Measurements from ENCODE around the gene NUMA1. TPM values are rescaled to one million over a fixed set of nuclear protein-coding genes. Genes with fewer than 3 reads are reported as not detected.

The NUMA1 gene
- total RNA-seq, 3 donors from 2014 or later, result 173 to 301 (median 248) TPM

DNA sequence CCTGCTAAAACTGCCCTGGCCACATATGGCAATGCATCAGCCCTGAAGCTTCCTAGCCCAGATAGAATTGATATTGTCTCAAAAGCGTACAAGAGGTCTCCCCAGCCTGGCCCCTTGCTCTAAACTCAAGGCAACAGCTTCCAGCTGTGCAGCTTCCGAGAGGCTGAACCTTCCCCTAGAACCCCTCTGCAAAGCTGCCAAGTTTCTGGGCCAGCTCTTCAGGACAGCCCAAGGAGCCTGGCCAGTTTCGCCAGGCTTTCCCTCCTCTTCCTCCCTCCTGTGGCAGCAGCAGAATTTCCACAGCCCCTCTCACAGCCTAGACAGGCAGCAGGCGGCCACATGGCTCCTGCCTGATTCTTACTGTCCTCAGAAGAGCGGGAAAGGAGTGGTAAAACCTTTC is 34.5 kb downstream of the NUMA1 start:
- intact Hi-C loops (cut with DNase I, micrococcal nuclease), result no loop called here
- Histone ChIP-seq H3K4me1 (ENCODE audit: low read depth) (peaks cover 22% of the 10 kb centered on the region), H3K4me3 (no peak overlapping the region), H3K36me3 (ENCODE audit: low read depth) (no peaks in the 10 kb centered on the region), H3K9me3 (no peaks in the 10 kb centered on the region)
- no peak for DNase-seq
- TF ChIP-seq, protein P1, sequence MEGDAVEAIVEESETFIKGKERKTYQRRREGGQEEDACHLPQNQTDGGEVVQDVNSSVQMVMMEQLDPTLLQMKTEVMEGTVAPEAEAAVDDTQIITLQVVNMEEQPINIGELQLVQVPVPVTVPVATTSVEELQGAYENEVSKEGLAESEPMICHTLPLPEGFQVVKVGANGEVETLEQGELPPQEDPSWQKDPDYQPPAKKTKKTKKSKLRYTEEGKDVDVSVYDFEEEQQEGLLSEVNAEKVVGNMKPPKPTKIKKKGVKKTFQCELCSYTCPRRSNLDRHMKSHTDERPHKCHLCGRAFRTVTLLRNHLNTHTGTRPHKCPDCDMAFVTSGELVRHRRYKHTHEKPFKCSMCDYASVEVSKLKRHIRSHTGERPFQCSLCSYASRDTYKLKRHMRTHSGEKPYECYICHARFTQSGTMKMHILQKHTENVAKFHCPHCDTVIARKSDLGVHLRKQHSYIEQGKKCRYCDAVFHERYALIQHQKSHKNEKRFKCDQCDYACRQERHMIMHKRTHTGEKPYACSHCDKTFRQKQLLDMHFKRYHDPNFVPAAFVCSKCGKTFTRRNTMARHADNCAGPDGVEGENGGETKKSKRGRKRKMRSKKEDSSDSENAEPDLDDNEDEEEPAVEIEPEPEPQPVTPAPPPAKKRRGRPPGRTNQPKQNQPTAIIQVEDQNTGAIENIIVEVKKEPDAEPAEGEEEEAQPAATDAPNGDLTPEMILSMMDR (IDR thresholded peaks at IDR 0.05), result no peak
- no peak for ATAC-seq

DNA sequence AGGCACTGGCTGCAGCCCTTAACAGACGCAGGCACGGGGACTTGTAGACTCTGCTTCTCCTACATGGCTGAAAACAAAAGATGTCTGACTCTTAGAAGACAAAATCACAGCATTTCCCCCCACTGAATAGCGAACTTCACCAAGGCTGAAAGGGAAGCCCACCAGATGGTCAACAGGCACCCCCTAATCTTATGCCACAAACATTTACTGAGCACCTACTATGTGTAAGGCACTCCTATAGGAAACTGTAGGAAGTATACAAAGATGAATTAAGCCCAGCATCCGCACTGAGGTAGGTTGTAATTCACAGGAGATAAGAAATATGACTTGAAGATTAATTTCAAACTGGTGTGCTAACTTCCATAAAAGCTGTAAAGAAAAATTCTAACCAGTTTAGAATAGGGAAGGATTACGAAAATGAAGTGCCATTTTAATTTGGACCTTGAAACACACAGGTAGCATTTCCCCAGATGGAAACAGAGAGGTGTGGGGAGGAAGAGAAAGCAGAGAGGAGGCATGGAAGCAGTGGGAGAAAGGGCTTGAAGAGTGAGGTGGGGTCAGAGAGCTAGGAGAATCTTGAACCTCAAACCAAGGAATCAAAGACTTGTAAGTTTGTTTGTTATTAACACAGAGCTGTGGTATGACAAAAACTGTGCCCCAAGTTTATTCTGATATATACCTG is 38.1 kb downstream of the NUMA1 start:
- Histone ChIP-seq H3K4me3 (peak overlapping the region; percentile 28), H3K9me3 (no peaks in the 10 kb centered on the region), H3K36me3 (ENCODE audit: low read depth) (no peaks in the 10 kb centered on the region), H3K4me1 (ENCODE audit: low read depth) (peaks cover 46% of the 10 kb centered on the region)
- TF ChIP-seq, protein P1 (IDR thresholded peaks at IDR 0.05), result no peak
- DNase-seq (no peak), ATAC-seq (no peak)
- intact Hi-C loops (cut with DNase I, micrococcal nuclease), result no loop called here

DNA sequence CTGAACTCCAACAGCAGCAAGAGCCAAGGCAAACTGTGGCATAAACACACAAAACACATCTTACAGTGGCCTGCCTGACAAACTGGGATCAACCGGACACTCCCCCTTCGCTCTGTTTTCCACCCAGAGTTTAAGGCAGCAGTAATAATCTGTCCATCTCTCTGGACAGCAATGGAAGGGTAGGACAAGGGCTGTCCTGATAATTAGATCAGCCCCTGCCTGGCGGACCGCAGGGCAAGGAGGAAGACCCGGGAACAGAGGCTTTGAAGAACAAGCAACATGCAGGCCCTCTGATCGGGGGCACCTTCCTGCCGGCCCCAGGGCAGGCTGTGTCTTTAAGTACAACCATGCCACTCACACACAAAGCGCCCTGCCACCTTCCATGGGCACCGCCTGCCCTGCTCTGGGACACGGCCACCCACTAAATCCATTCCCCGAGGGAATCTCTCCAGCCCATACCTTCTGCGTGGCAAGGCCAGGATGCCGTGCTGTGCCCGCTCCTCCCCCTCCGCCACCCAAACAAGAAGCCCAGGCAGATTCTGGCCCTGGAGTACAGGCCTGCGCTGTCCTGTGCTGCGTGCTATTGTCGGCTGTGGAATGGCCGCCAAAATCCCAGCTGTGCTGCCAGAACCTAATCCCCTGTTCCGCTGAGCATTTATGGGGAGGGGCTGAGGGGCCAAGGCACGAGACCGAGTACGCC is 38.8 kb downstream of the NUMA1 start:
- DNase-seq, result peak; percentile 77 to 79 (median 78)
- intact Hi-C loops (cut with DNase I, micrococcal nuclease), result no loop called here
- TF ChIP-seq, protein P1 (IDR thresholded peaks at IDR 0.05), result no peak
- no peaks in the 10 kb centered on the region for H3K9me3 ChIP-seq
- H3K4me1 ChIP-seq (ENCODE audit: low read depth), result peaks cover 53% of the 10 kb centered on the region
- no peaks in the 10 kb centered on the region for H3K36me3 ChIP-seq (ENCODE audit: low read depth)
- ATAC-seq, result peak; percentile 61
- peak overlapping the region; percentile 28 for H3K4me3 ChIP-seq

DNA sequence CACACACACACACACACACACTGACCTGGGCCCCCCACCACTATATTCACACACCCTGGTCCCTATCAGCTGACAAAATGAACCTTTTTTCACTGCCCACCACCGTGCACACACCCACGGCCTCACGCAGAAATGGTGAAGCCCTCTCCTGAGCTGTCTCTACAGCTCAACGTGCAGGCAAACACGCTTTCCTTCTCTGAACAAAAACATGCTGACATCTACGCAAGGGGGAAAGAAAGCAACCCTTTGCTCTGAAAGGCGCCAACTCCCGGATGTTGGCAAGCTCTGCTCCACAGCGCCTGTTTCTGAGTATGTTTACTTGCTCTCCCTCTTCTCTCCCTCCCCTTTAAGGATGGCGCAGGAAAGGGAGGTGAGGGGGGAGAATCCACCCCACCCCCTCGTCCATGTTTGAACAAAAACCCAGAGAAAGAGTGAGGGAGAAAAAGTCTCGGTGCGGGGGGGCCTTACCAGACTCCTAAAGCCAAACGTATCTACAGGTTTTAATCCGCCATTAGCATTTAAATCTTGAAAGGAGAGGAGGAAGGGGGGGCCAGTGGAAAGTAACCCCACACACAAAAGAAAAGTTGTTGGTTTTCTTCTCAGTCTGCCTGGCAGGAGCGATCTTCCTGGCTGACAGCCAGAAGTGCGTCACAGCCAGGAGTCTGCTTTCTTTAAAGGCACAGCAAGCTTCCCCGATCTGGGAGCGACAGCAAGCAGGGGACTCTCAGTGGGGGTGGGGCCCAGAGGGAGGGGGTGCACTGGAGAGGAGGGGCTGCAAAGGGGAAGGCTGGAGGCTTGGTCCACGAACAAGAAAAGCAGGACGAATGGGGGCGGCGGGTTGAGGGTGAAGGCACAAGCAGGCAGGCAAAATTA is 39.6 kb downstream of the NUMA1 start:
- peak; percentile 94 to 97 (median 95) for DNase-seq
- peak overlapping the region; percentile 28 for H3K4me3 ChIP-seq

DNA sequence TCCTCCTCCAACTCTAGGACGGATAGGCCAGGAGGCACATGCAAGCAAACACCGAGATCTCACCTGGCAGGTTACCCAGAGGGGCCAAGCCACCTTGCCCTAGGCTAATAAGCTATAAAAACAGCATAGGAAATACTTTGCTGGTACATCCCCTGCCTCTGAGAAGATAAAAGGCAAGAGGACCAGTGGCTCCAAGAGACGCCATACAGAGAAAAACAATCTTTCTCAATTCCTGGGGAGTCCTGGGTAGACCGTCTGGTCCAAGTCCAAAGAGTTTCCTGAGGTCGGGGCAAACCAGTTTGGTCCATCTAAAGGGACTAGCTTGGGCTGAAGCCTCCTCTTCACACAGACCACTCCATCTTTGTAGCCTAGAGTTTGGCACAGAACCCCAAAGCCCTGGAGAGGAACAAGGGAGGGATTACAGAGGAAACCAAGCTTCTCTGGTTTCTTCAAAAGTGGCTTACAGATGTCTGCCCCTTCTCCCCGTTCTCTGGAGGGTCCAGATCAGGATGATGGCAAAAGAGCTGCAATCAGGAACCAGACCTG is 40.4 kb downstream of the NUMA1 start:
- intact Hi-C loops (cut with DNase I, micrococcal nuclease), result no loop called here
- peak; percentile 26 for ATAC-seq
- peaks cover 54% of the 10 kb centered on the region for H3K4me1 ChIP-seq (ENCODE audit: low read depth)

More for the DNA sequence above, 39.6 kb downstream of the NUMA1 start:
- H3K36me3 ChIP-seq (ENCODE audit: low read depth), result no peaks in the 10 kb centered on the region
- TF ChIP-seq, protein P1 (IDR thresholded peaks at IDR 0.05), result no peak
- no peaks in the 10 kb centered on the region for H3K9me3 ChIP-seq
- peak; percentile 76 for ATAC-seq
- H3K4me1 ChIP-seq (ENCODE audit: low read depth), result peaks cover 54% of the 10 kb centered on the region
- intact Hi-C loops (cut with DNase I, micrococcal nuclease), result no loop called here

More for the DNA sequence above, 40.4 kb downstream of the NUMA1 start:
- H3K4me3 ChIP-seq, result peak overlapping the region; percentile 11
- no peaks in the 10 kb centered on the region for H3K9me3 ChIP-seq
- no peaks in the 10 kb centered on the region for H3K36me3 ChIP-seq (ENCODE audit: low read depth)
- TF ChIP-seq, protein P1 (IDR thresholded peaks at IDR 0.05), result no peak
- DNase-seq, result peak; percentile 45 to 68 (median 53)

Measured in mucosa of descending colon (tissue), 3 donors.